Measurements from ENCODE around the gene SSTR3. TPM values are rescaled to one million over a fixed set of nuclear protein-coding genes. Genes with fewer than 3 reads are reported as not detected.
"Not testable (repeated sequence)": the region's sequence is repeated elsewhere in the genome, so short reads cannot be mapped to it uniquely, and the experiment has no call there.

The SSTR3 gene
- total and polyA plus RNA-seq, 3 donors from 2014 or later: 26.8 to 54.4 (median 40.1) TPM

DNA sequence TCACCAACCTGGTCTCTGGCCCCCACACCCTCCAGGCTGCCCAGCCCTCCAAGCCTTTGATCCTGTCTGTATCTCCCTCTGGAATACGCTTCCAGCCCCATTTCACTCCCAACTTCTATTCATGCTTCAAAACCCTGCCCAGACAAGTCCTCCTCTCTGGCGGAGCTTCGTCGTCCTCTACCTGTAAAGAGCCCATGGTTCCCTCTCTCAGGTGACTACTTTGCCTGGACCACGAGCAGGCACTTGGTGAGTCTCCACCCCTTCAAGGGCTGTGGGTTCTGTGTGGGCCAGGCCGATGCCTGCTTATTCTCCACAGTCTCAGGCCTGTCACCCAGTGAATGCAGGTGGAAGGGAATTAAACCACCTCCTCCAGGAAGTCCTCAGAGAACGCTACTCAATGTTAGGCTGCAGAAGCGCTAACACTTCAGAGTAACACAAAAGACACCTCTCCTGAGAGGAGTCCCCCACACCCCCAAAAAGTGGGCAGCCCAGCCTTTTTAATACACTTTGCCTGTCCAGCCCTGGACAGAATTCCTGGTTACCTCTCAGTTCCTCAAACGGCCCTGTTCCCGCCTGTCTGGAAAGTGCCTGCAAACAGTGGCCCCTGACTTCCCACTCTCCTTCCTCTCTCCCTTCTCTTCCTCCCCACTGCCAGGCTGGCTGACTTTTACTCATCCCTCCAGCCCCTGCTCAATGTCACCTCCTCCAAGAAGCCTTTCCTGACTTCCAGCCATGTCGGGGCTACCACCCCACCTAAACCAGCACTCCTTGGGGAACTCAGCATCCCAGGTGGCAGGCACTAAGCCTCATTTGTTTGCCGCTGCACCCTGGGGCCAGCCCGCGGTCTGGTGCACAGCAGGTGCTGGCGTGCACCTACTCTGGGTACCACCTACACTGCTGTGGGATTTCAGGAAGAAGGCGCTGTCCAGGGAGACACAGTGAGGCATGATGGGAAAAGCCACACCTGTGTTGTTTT lies 22.7 kb upstream of the SSTR3 start:
- Histone ChIP-seq H3K4me3 (no peak overlapping the region), H3K27me3 (no peaks in the 10 kb centered on the region), H3K36me3 (ENCODE audit: low read depth, missing control alignments) (no peaks in the 10 kb centered on the region), H3K4me1 (peaks cover 16% of the 10 kb centered on the region), H3K27ac (no peak overlapping the region), H3K9me3 (no peaks in the 10 kb centered on the region)
- WGBS, 2 donors: 88 to 90% methylated on average over 16 of the region's 16 CpGs
- TF ChIP-seq, protein P1, sequence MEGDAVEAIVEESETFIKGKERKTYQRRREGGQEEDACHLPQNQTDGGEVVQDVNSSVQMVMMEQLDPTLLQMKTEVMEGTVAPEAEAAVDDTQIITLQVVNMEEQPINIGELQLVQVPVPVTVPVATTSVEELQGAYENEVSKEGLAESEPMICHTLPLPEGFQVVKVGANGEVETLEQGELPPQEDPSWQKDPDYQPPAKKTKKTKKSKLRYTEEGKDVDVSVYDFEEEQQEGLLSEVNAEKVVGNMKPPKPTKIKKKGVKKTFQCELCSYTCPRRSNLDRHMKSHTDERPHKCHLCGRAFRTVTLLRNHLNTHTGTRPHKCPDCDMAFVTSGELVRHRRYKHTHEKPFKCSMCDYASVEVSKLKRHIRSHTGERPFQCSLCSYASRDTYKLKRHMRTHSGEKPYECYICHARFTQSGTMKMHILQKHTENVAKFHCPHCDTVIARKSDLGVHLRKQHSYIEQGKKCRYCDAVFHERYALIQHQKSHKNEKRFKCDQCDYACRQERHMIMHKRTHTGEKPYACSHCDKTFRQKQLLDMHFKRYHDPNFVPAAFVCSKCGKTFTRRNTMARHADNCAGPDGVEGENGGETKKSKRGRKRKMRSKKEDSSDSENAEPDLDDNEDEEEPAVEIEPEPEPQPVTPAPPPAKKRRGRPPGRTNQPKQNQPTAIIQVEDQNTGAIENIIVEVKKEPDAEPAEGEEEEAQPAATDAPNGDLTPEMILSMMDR (IDR thresholded peaks at IDR 0.05): no peak
- no peak for TF ChIP-seq POLR2A (IDR thresholded peaks at IDR 0.05)
- DNase-seq: no peak
- intact Hi-C loops (cut with DNase I; ENCODE audit: low total_unique reads): no loop called here

DNA sequence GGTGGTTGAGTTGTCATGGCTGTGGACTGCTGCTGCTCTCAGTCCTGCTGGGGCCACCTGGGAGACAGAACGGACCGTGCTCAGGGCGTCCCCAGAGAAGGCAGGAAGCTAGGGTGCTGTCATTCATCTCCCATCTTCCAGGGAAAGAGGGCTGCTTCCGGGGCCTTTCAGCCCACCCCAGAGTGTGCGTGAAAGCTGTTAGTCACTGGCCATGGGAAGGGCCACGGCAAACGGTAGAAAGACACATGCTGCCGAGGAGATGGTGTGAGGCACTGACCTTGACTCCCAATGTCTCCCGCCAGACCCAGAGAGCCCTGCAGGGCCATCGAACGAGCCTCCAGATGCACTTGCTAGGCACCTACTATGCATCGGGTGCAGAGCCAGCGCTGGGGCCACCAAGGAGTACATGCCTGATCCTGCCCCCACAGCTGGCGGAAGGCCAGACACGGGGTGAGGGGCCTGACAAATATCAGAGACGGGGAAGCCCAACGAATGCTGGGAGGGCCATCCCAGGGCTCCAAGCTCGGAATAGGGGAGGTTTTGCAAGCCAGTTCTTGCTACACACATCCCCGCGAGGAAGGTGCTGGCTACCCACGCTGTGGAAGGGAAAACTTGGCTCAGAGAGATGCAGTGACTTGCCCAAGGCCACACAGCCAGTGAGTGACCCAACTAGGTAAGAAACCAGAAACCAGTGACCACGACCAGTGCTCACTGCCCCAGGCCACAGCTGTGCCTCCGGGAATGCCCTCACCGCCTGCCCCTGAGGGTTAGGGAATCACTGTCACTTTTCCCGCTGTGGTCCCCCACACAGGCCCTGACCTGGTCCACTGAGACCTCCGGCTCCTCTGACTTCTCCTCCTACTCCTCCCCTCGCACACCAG lies 21.7 kb upstream of the SSTR3 start:
- no peak for TF ChIP-seq POLR2A (IDR thresholded peaks at IDR 0.05)
- TF ChIP-seq, protein P1 (IDR thresholded peaks at IDR 0.05): no peak
- intact Hi-C loops (cut with DNase I; ENCODE audit: low total_unique reads): no loop called here
- Histone ChIP-seq H3K4me3 (no peak overlapping the region), H3K9me3 (no peaks in the 10 kb centered on the region), H3K36me3 (ENCODE audit: low read depth, missing control alignments) (no peaks in the 10 kb centered on the region), H3K27me3 (no peaks in the 10 kb centered on the region), H3K27ac (no peak overlapping the region), H3K4me1 (peaks cover 25% of the 10 kb centered on the region)
- no peak for DNase-seq
- WGBS, 2 donors: 51% methylated on average over 9 to 26 of the region's 27 CpGs

DNA sequence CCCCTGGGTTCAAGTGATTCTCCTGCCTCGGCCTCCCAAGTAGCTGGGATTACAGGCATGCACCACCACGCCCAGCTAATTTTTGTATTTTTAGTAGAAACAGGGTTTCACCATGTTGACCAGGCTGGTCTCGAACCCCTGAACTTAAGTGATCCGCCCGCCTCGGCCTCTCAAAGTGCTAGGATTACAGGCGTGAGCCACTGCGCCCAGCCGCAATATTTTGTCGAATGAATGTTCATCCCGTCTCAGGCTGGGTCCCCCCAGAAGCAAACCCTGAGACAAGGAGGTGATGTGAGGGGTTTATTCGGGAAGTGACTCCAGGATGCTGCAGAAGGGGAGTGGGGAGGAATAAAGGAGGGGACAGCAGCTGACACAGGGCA lies 21.1 kb upstream of the SSTR3 start:
- H3K27ac ChIP-seq; H3K9me3 ChIP-seq; H3K36me3 ChIP-seq (ENCODE audit: low read depth, missing control alignments); DNase-seq; H3K27me3 ChIP-seq; intact Hi-C loops (cut with DNase I; ENCODE audit: low total_unique reads); H3K4me3 ChIP-seq: not testable (repeated sequence)
- WGBS, 2 donors: 91 to 93% methylated on average over 12 of the region's 12 CpGs
- peaks cover 25% of the 10 kb centered on the region for H3K4me1 ChIP-seq

DNA sequence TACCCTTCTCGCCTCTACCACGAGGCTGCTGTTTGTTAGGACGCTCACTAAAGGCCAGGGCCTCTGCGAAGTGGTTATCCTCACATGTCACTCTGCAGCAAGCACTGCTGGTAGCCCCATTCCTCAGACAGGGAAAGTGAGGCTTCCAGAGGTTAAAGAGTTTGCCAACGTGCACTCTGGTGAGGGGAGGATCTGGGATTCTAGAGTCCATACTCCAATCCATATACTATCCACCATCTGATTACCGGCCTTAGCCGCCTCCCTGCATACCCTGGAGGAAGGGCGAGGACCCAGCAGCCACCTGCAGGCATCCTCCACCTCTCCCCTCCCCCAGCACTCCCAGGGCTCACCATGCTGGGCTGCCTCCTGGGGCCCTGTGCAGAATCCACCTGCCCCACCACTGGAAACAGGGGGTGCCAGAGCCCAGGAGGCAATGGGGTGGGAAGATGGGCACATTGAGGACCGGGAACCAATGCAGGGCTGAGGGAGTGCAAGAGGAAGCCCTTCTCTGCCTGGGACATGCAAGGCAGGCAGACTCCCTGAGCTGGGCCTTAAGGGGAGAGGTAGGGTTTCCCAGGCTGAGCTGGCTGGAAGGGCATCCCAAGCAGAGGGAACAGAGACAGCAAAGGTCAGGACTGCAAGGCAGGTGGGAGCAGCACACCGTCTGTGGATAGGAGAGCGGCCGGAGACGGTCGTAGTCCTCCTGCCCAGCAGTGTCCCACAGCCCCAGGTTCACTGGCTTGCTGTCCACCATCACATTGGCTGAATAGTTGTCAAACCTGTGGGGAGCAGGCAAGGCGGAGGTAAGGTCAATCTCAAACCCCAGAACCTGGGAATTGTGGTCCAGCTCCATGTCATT lies 20.1 kb upstream of the SSTR3 start:
- TF ChIP-seq, protein P1 (IDR thresholded peaks at IDR 0.05): no peak
- no peak for TF ChIP-seq POLR2A (IDR thresholded peaks at IDR 0.05)
- H3K9me3 ChIP-seq: no peaks in the 10 kb centered on the region
- intact Hi-C loops (cut with DNase I; ENCODE audit: low total_unique reads): no loop called here
- peaks cover 25% of the 10 kb centered on the region for H3K4me1 ChIP-seq
- no peaks in the 10 kb centered on the region for H3K36me3 ChIP-seq (ENCODE audit: low read depth, missing control alignments)
- no peak for DNase-seq
- WGBS, 2 donors: 90 to 96% methylated on average over 11 to 15 of the region's 15 CpGs
- H3K27ac ChIP-seq: no peak overlapping the region
- no peaks in the 10 kb centered on the region for H3K27me3 ChIP-seq
- H3K4me3 ChIP-seq: no peak overlapping the region

Data from testis (tissue), 3 donors.